Activated CD4-positive, CD25-positive, alpha-beta regulatory T cell treated with anti-CD3 and anti-CD28 coated beads, Interleukin-2, amount 50 U/mL, for 72 hours (primary cell): ENCODE data around the gene CDH4.
"Not testable (repeated sequence)": the region's sequence is repeated elsewhere in the genome, so short reads cannot be mapped to it uniquely, and the experiment has no call there.

Experiments
- DNase-seq: peaks from one replicate; pipeline ENCODE4 v3.0.0; 2021

CDH4 gene

GRCh38 chr20:61966492-61967244 lies 714.6 kb downstream of the CDH4 start:
- no peak for DNase-seq

GRCh38 chr20:61967300-61967699 lies 715.2 kb downstream of the CDH4 start:
- no peak for DNase-seq

- no peak for DNase-seq
Observed at GRCh38 chr20:61968036-61968810, 716.2 kb downstream of the CDH4 start.

GRCh38 chr20:61968932-61969331 lies 716.9 kb downstream of the CDH4 start:
- DNase-seq, result no peak

- no peak for DNase-seq
Observed at GRCh38 chr20:61969806-61970205, 717.7 kb downstream of the CDH4 start.

- DNase-seq, result no peak
Observed at GRCh38 chr20:61970357-61970756, 718.3 kb downstream of the CDH4 start.

GRCh38 chr20:61971595-61971994 lies 719.5 kb downstream of the CDH4 start:
- DNase-seq, result not testable (repeated sequence)

GRCh38 chr20:61972636-61973508 lies 720.8 kb downstream of the CDH4 start:
- no peak for DNase-seq

GRCh38 chr20:61973515-61974356 lies 721.7 kb downstream of the CDH4 start:
- DNase-seq, result no peak

GRCh38 chr20:61974357-61974665 lies 722.2 kb downstream of the CDH4 start:
- DNase-seq, result no peak

GRCh38 chr20:61975407-61976129 lies 723.5 kb downstream of the CDH4 start:
- DNase-seq, result no peak

- DNase-seq, result no peak
Observed at GRCh38 chr20:61976263-61976643, 724.2 kb downstream of the CDH4 start.

GRCh38 chr20:61976644-61977418 lies 724.8 kb downstream of the CDH4 start:
- DNase-seq, result no peak

- no peak for DNase-seq
Observed at GRCh38 chr20:61977419-61977786, 725.3 kb downstream of the CDH4 start.

GRCh38 chr20:61978491-61978890 lies 726.4 kb downstream of the CDH4 start:
- no peak for DNase-seq

GRCh38 chr20:61979090-61979489 lies 727.0 kb downstream of the CDH4 start:
- DNase-seq, result no peak

- DNase-seq, result no peak
Observed at GRCh38 chr20:61979701-61980635, 727.9 kb downstream of the CDH4 start.

GRCh38 chr20:61980647-61981583 lies 728.9 kb downstream of the CDH4 start:
- DNase-seq, result no peak

- DNase-seq, result not testable (repeated sequence)
Observed at GRCh38 chr20:61981691-61982090, 729.6 kb downstream of the CDH4 start.
